Astrocyte (in vitro differentiated cells and primary cell): ENCODE measurements around the gene POSTN. TPM values are rescaled to one million over a fixed set of nuclear protein-coding genes. Genes with fewer than 3 reads are reported as not detected.
A peak's percentile ranks its signal among the peaks of the same experiment; 100 is the strongest.

Experiments
- DNase-seq: peaks from one replicate; pipeline ENCODE4 v3.0.0-alpha.2; 2010; ENCODE audit warnings: low read depth
- FAIRE-seq: peaks from 2 replicates; lab custom pipeline; 2011; peaks lifted over from hg19 to GRCh38; lab: Jason Lieb, UNC
- H2AFZ ChIP-seq: 2 replicates; pipeline ENCODE4 v1.6.0; 2012; ENCODE audit warnings: low read depth, low read length, inconsistent platforms
- H3K27ac ChIP-seq: 2 replicates; pipeline ENCODE4 v1.5.1; 2011; ENCODE audit warnings: low read depth, low read length, inconsistent platforms
- H3K27me3 ChIP-seq: 2 replicates; pipeline ENCODE4 v1.6.0; 2011; ENCODE audit warnings: low read length, inconsistent platforms; ENCODE audit not compliant: insufficient read depth
- H3K36me3 ChIP-seq: 2 replicates; pipeline ENCODE4 v1.5.1; 2011; ENCODE audit warnings: low read length, inconsistent platforms; ENCODE audit not compliant: insufficient read depth
- H3K4me1 ChIP-seq: 2 replicates; pipeline ENCODE4 v1.5.1; 2011; ENCODE audit warnings: low read length, inconsistent platforms; ENCODE audit not compliant: insufficient read depth
- H3K4me2 ChIP-seq: 2 replicates; pipeline ENCODE4 v1.6.0; 2012; ENCODE audit warnings: low read length, inconsistent platforms
- H3K4me3 ChIP-seq: 2 replicates; pipeline ENCODE4 v1.5.1; 2011; ENCODE audit warnings: low read depth, mild to moderate bottlenecking, low read length, inconsistent platforms; ENCODE audit not compliant: insufficient read depth
- H3K79me2 ChIP-seq: 2 replicates; pipeline ENCODE4 v1.6.0; 2012; ENCODE audit warnings: mild to moderate bottlenecking, low read length, inconsistent platforms; ENCODE audit not compliant: insufficient read depth
- H3K9ac ChIP-seq: 2 replicates; pipeline ENCODE4 v1.6.0; 2012; ENCODE audit warnings: mild to moderate bottlenecking, low read length, inconsistent platforms
- H3K9me3 ChIP-seq: 2 replicates; pipeline ENCODE4 v1.5.1; 2012; ENCODE audit warnings: low read depth, mild to moderate bottlenecking, low read length, inconsistent platforms; ENCODE audit not compliant: insufficient read depth
- H4K20me1 ChIP-seq: 2 replicates; pipeline ENCODE4 v1.6.0; 2012; ENCODE audit warnings: low read length, inconsistent platforms; ENCODE audit not compliant: insufficient read depth
- H3K27ac Mint-ChIP-seq: one replicate; pipeline ENCODE4 v1.8.0; 2021; ENCODE audit warnings: mild to moderate bottlenecking, mixed read lengths; ENCODE audit not compliant: unreplicated experiment
- H3K27me3 Mint-ChIP-seq: one replicate; pipeline ENCODE4 v1.8.0; 2021; ENCODE audit warnings: low read depth, mixed read lengths; ENCODE audit not compliant: unreplicated experiment
- H3K36me3 Mint-ChIP-seq: one replicate; pipeline ENCODE4 v1.8.0; 2021; ENCODE audit warnings: low read depth, mixed read lengths; ENCODE audit not compliant: unreplicated experiment
- H3K4me1 Mint-ChIP-seq: one replicate; pipeline ENCODE4 v1.8.0; 2021; ENCODE audit warnings: low read depth, mixed read lengths; ENCODE audit not compliant: unreplicated experiment
- H3K4me3 Mint-ChIP-seq: one replicate; pipeline ENCODE4 v1.8.0; 2021; ENCODE audit warnings: mild to moderate bottlenecking, moderate library complexity, mixed read lengths; ENCODE audit not compliant: unreplicated experiment
- H3K9me3 Mint-ChIP-seq: one replicate; pipeline ENCODE4 v1.8.0; 2021; ENCODE audit warnings: mild to moderate bottlenecking, mixed read lengths; ENCODE audit not compliant: unreplicated experiment
- EZH2 ChIP-seq: IDR thresholded peaks from 2 replicates; pipeline ENCODE4 v1.6.1; 2012; ENCODE audit warnings: mild to moderate bottlenecking, low read length, inconsistent platforms; ENCODE audit not compliant: insufficient read depth
- total RNA-seq: library from RNA; stranded (reverse); gene quantifications from 2 replicates; pipeline ENCODE4 v1.2.1, GENCODE V29; 2021
- TF ChIP-seq, protein P1 (sequence below): IDR thresholded peaks from 2 replicates; pipeline ENCODE4 v1.5.1; 2011; ENCODE audit warnings: low read depth, mild to moderate bottlenecking, inconsistent platforms, low read length, moderate library complexity; ENCODE audit not compliant: insufficient read depth

Gene POSTN
- total RNA-seq, 1 donor from 2014 or later = 18.6 TPM

DNA sequence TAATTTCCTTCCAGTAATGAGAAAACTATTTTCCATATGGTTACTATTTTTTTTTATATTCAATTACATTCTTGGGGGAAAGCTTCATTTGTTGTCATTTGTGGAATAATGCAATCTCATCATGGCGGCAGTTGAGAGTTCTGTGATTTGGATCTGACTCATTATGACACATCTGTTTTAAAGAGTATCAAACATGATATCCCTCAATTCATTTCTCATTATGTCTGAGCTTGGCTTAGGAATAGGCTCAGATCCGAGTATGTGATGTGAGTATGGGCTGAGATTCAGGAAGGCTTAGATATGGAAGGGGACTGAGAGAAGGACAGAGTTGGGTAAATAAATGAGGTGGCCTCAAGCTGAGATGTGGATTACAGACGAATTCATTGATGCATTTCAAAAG is 64.4 kb downstream of the POSTN start:
- no peak overlapping the region for H3K4me3 Mint-ChIP-seq
- TF ChIP-seq EZH2 = no peak
- TF ChIP-seq, protein P1, sequence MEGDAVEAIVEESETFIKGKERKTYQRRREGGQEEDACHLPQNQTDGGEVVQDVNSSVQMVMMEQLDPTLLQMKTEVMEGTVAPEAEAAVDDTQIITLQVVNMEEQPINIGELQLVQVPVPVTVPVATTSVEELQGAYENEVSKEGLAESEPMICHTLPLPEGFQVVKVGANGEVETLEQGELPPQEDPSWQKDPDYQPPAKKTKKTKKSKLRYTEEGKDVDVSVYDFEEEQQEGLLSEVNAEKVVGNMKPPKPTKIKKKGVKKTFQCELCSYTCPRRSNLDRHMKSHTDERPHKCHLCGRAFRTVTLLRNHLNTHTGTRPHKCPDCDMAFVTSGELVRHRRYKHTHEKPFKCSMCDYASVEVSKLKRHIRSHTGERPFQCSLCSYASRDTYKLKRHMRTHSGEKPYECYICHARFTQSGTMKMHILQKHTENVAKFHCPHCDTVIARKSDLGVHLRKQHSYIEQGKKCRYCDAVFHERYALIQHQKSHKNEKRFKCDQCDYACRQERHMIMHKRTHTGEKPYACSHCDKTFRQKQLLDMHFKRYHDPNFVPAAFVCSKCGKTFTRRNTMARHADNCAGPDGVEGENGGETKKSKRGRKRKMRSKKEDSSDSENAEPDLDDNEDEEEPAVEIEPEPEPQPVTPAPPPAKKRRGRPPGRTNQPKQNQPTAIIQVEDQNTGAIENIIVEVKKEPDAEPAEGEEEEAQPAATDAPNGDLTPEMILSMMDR = no peak
- Histone ChIP-seq H3K27ac (peak overlapping the region; percentile 94), H3K9me3 (peaks cover 3% of the 10 kb centered on the region), H3K4me3 (no peak overlapping the region), H2AFZ (peak overlapping the region; percentile 52), H4K20me1 (no peaks in the 10 kb centered on the region), H3K4me2 (peak overlapping the region; percentile 42), H3K4me1 (peaks cover 4% of the 10 kb centered on the region), H3K79me2 (no peaks in the 10 kb centered on the region), H3K9ac (peak overlapping the region; percentile 72), H3K27me3 (no peaks in the 10 kb centered on the region), H3K36me3 (no peaks in the 10 kb centered on the region)
- H3K36me3 Mint-ChIP-seq = no peaks in the 10 kb centered on the region
- peak; percentile 90 for DNase-seq
- H3K4me1 Mint-ChIP-seq = peaks cover 1% of the 10 kb centered on the region
- peak; percentile 99 for FAIRE-seq
- H3K9me3 Mint-ChIP-seq = peaks cover 5% of the 10 kb centered on the region
- peak overlapping the region; percentile 44 for H3K27ac Mint-ChIP-seq
- no peaks in the 10 kb centered on the region for H3K27me3 Mint-ChIP-seq

DNA sequence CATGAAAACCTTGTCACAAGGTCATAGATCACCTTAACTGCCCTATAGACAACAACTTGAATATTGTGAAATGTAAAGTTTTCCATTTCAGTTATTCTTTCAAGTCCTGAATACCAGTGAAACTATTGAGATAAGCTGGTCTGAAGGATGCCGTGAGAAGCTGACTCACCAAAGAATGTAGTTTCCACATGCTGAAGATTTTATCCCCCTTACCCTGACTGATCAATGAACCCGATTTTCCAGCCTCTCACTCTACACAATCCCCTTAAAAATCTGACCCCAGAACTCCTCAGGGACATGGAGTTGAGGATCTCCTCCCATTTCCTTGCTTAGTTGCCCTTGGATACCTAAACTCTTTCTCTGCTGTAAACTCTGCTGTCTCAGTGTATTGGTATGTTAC is 67.5 kb downstream of the POSTN start:
- peak overlapping the region; percentile 38 for H3K9ac ChIP-seq
- Mint-ChIP-seq H3K36me3 (no peaks in the 10 kb centered on the region), H3K27me3 (no peaks in the 10 kb centered on the region), H3K4me1 (peaks cover 1% of the 10 kb centered on the region), H3K4me3 (no peak overlapping the region), H3K27ac (peak overlapping the region; percentile 92), H3K9me3 (peaks cover 5% of the 10 kb centered on the region)
- peaks cover 4% of the 10 kb centered on the region for H3K4me1 ChIP-seq
- H3K79me2 ChIP-seq = no peaks in the 10 kb centered on the region
- H3K4me3 ChIP-seq = no peak overlapping the region
- TF ChIP-seq EZH2 = no peak
- TF ChIP-seq, protein P1 = no peak
- H3K4me2 ChIP-seq = no peak overlapping the region
- peak; percentile 97 for DNase-seq
- H3K27me3 ChIP-seq = no peaks in the 10 kb centered on the region
- H3K27ac ChIP-seq = peak overlapping the region; percentile 73
- H3K36me3 ChIP-seq = no peaks in the 10 kb centered on the region
- H4K20me1 ChIP-seq = no peaks in the 10 kb centered on the region
- H2AFZ ChIP-seq = no peak overlapping the region
- FAIRE-seq = peak; percentile 90
- H3K9me3 ChIP-seq = peaks cover 3% of the 10 kb centered on the region

DNA sequence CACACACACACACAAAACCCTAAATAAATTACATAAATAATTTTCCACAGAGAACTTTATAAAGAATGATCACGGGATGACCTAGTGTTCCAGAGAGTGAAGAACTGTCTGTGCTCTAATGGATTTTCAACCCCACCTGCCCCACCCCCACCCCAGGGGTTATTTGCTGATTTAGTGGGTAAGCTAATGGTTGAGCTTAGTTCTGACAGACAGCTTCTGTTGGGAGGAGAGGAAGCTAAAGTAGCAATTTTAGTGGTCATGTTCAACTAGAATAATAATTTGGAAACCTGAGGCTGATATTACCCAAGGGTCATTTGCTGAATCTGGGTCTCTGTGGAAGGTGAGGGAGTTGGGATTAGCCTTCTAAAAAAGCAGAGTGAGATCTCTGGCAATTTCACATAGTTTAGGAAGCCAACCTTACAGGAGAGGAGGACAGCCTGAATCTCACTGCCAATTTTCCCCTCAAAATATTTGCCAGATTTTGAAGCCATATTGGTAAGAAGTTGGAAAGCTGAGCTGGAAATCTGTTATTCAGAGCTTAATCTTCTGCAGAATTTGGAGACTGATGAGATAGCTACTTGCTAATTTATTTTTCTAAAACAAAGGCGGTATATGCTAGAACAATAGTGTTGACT is 68.7 kb downstream of the POSTN start:
- TF ChIP-seq EZH2 = no peak
- TF ChIP-seq, protein P1 = no peak
- Mint-ChIP-seq H3K27ac (peak overlapping the region; percentile 53), H3K36me3 (no peaks in the 10 kb centered on the region), H3K4me3 (no peak overlapping the region), H3K27me3 (no peaks in the 10 kb centered on the region), H3K4me1 (peaks cover 1% of the 10 kb centered on the region), H3K9me3 (peaks cover 5% of the 10 kb centered on the region)
- peaks cover 4% of the 10 kb centered on the region for H3K4me1 ChIP-seq
- FAIRE-seq (peak; percentile 20), DNase-seq (no peak)
- H3K9ac ChIP-seq = no peak overlapping the region
- H3K4me3 ChIP-seq = no peak overlapping the region
- no peaks in the 10 kb centered on the region for H4K20me1 ChIP-seq
- no peaks in the 10 kb centered on the region for H3K27me3 ChIP-seq
- H3K36me3 ChIP-seq = no peaks in the 10 kb centered on the region
- no peak overlapping the region for H2AFZ ChIP-seq
- H3K4me2 ChIP-seq = no peak overlapping the region
- peak overlapping the region; percentile 73 for H3K27ac ChIP-seq
- no peaks in the 10 kb centered on the region for H3K79me2 ChIP-seq
- peaks cover 3% of the 10 kb centered on the region for H3K9me3 ChIP-seq
